HEK293T (cell line): Measurements from ENCODE around the gene RAD51C.

ENCODE experiments used
- BHLHE40 ChIP-seq: fragments of 450-650 bp; IDR thresholded peaks from 2 replicates; pipeline ENCODE4 v1.6.1; 2016; ENCODE audit warnings: mild to moderate bottlenecking, moderate library complexity, borderline replicate concordance
- ELF4 ChIP-seq: fragments of 450-650 bp; IDR thresholded peaks from 2 replicates; pipeline ENCODE4 v1.6.1; 2017; ENCODE audit warnings: antibody characterized with exemption
- FOXA1 ChIP-seq: fragments of 450-650 bp; IDR thresholded peaks from 2 replicates; pipeline ENCODE4 v1.6.1; 2016; ENCODE audit warnings: mild to moderate bottlenecking
- FOXM1 ChIP-seq: fragments of 450-650 bp; IDR thresholded peaks from 2 replicates; pipeline ENCODE4 v1.6.1; 2017; ENCODE audit warnings: mild to moderate bottlenecking, borderline replicate concordance
- L3MBTL2 ChIP-seq: fragments of 450-650 bp; conservative IDR thresholded peaks from 2 replicates; pipeline ENCODE4 v1.6.1; 2016; ENCODE audit warnings: mild to moderate bottlenecking
- SP1 ChIP-seq: fragments of 450-650 bp; IDR thresholded peaks from 2 replicates; pipeline ENCODE4 v1.6.1; 2017
- TARDBP ChIP-seq: fragments of 450-650 bp; IDR thresholded peaks from 2 replicates; pipeline ENCODE4 v1.6.1; 2016
- ZNF384 ChIP-seq: fragments of 450-650 bp; IDR thresholded peaks from 2 replicates; pipeline ENCODE4 v1.6.1; 2016

- TF ChIP-seq BHLHE40 (no peak), ELF4 (no peak), SP1 (no peak), FOXM1 (no peak), TARDBP (no peak), ZNF384 (no peak), L3MBTL2 (no peak), FOXA1 (no peak)
Measured at GRCh38 chr17:58764373-58764772, 72.0 kb downstream of the RAD51C start.
